ENCODE results near the gene DHX38.

Gene DHX38

DNA sequence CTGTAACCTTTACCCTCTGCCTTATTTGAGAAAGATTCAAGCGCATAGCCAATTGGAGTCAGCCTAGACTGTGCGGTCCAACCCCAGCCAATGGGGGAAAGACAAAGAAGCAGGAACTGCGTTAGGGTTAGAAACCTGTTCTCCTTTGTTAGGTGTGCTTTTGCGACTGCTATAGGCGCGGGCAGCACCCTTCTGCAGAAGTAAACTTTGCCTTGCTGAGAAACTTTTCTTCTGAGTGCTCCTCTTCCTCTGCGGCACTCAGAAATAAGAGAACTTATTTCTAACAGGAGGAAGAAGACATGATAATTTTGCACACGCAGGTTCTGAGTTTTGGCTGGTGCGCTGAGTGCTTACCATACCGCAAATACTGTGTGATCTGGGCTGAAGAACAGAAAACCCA, 9.2 kb upstream of the DHX38 start:
- no peak for DNase-seq

DNA sequence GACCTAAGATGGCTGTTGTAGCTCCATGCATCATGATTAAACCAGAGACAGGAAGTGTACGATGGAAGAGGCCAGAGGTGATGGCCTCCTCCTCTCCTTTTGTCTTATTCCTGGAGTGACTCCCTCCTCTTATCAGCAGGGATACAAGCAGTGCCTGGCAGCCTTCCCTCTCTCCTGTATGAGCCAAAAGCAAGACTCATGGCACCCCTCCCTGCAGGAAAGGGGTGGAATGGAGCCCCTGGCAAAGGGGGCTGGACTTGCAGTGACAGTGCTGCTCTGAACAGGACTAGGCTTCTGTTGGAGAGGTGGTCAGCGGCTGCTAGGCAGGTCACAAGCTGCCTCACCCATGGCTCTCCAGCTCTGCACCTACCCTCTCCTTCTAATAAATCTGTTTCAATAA, 8.6 kb upstream of the DHX38 start:
- DNase-seq, result no peak

DNA sequence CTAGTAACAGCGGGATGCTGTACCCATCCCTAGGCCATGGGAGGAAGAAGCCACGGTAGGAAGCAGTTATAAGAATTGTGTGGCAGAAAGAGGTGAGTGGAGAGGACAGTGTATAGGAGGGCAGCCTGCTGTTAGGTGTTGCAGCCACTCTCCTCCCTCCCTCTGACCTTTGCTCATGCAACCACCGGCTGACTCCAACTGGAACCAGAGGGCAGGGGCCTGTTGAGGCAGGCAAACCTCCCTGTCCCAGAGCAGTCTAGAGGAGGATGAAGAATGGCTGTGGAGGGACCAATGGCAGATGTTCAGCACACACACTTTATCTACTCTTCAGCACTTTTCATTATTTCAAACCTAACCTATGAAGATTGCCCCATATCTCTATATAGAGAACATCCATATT, 2.4 kb upstream of the DHX38 start:
- DNase-seq, result no peak

DNA sequence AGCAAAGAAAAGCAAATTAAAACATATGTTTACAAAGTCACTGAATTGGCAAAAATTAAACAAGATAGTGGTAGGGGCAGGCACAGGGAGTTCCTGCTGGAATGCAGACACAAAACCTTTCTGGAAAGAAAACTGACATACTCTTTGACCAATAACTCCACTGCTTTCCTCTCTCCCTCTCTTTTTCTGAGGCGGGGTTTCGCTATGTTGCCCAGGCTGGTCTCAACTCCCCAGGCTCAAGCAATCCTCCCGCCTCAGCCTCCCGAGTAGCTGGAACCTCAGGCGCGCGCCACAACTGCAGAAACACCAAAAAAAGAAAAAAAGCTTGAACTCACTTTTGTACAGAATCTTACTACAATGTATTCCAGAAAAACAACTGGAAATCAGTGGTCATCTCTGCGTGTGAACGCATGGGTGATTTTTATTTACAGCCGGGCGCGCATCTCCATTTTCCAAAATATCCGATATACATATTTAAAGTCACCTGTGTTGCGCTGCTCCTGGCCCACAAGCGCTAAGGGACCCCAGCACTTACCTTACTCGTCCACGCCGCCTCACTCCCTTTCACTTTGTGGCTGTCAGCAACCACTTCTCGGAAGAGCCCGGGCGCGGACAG, 707 bp upstream of the DHX38 start:
- DNase-seq, result peak; percentile 78

GRCh38 chr16:72094266-72094610, 591 bp downstream of the DHX38 start:
- peak; percentile 21 for DNase-seq

GRCh38 chr16:72098936-72099335, 5.3 kb downstream of the DHX38 start:
- no peak for DNase-seq

GRCh38 chr16:72099377-72099818, 5.8 kb downstream of the DHX38 start:
- peak; percentile 51 for DNase-seq

- no peak for DNase-seq
These were observed 7.5 kb downstream of the DHX38 start for GRCh38 chr16:72101195-72101594.

DNA sequence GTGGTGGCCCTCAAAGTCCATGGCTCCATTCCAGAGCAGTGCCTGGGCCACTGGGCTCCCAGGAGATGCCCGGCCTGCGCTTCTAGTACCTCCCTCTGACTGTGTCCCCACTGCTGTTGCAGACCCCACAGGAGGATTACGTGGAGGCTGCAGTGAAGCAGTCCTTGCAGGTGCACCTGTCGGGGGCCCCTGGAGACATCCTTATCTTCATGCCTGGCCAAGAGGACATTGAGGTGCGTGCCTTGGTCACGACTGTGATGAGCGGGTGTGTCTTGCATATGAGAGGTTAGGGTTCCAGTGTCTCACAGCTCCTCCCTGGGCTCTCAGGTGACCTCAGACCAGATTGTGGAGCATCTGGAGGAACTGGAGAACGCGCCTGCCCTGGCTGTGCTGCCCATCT, 11.3 kb downstream of the DHX38 start:
- DNase-seq, result no peak

DNA sequence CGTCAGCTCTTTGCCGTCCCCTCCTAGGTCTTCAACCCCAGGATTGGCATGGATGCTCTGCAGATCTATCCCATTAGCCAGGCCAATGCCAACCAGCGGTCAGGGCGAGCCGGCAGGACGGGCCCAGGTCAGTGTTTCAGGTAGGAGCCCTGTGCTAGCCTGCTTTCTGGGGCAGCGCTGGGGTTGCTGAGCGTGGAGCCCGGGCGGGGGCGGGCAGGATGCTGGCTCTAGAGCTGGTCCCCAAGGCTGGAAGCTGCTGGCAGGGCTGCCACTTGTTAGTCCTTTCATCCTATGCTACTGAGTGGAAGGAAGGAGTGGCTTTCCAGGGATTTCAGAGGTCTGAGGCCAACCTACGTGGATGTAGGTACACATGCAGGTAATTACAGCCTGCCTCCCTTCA, 12.3 kb downstream of the DHX38 start:
- DNase-seq, result no peak

GRCh38 chr16:72107371-72107770, 13.7 kb downstream of the DHX38 start:
- no peak for DNase-seq

GRCh38 chr16:72108353-72109102, 14.9 kb downstream of the DHX38 start:
- DNase-seq, result no peak

DNA sequence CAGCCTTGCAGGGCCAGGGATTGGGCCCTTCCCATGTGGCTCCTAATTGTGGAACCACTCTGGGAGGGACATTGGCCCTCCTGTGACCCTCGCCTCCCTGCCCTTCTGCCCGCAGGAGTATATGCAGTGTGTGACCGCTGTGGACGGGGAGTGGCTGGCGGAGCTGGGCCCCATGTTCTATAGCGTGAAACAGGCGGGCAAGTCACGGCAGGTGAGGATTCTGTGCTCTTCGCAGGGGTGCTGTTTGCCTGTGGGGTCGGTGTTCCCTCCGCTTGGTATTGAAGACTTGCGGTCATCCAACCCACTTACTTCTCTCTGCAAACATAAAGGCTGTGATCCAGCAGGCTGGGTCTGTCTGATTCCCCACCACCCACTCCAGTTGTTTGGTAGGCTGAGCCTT, 15.7 kb downstream of the DHX38 start:
- DNase-seq, result no peak

DNA sequence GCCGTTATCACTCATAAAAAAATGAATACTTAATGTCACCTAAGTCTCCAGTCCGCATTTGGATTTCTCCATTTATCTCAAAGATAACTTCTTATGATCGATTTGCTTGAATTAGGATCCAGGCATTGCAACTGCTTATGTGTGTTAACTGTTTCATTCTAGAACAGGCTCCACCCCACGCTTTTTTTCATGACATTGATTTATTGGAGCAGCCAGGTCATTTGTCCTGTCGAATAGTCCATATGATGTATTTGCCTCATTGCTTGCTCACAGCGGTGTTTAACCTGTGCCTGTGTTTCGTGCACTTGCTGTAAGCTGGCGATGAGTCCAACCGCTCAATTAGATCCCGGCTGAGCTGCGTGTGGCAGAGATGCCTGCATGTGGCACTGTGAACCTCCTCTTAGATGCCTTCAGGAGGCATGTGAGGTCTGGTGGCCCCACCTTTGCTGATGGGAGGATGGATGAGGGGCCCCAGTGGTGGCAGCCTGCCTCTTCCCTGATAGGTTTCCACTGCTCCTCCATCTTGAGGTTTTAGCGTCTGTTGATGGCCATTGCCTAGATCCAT, 16.4 kb downstream of the DHX38 start:
- DNase-seq, result no peak

- DNase-seq, result no peak
These were observed 17.3 kb downstream of the DHX38 start for GRCh38 chr16:72110662-72111615.

DNA sequence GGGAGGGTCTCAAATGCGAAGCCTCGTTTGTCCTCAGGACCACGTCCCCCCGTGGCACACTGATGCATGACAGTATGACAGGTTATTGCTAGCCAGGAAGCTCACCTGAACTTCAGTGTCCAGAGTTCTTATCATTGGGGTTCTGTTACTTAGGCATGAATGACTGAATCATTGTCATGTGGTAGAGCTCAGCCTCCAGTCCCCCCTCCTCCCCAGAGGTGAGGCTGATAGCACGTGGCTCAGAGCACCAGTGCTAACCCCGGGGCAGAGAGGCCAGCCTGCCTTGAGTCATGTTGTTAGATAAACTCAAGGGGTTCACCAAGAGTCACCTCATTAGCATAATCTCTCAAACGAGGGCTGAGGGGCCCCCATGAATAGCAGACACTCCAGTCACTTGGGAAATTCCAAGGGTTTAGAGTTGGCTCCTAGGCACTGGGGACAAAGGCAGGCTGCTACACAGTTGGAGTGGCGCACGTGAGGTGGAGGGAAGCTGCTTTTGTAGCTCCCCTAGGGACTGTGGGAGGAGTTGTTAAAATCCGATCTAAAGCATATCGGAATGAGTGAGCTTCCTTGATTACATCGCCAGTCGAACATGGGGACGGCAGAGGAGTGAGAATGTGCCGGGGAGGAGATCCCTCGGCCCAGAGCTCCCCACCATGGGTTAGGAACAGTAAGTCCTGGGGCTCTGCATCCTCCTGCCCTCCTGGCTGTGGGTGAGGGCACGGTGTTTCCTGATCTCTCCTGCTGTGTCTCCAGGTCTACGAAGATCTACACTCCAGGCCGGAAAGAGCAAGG, 18.2 kb downstream of the DHX38 start:
- DNase-seq, result no peak

- no peak for DNase-seq
These were observed 18.8 kb downstream of the DHX38 start for GRCh38 chr16:72112452-72112792.

DNA sequence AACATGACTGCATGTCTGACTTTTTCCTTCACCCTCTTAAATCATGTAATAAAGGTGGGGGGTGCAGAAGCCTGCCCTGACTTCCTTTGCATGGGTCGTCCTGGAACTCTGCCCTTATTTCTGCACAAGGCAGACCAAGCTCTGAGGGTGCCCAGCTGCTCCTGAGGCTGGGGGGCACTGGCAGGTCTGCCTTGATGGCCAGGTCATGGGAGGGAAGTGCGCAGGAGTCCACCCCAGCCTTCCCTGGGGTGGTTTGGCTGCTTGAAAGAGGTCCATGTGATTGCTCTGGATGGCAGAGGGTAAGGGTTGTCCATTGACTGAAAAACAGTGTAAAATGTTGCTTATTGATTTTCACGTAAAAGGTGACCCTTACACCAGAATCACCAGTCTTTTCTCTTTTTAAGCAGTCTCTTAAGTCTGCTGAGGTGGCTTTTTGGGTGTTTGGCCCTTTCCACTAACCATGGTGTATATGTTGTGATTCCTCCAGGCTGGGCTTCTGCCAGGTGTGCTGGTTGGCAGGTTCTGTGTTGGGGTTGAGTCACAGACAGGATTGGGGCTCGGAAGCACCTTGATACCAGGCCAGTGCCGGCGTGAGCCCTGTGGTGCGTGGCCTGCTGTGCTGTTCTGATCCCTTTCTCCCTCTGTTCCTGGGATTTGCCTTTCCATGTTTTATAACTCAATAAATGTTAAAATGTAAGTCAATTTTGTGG, 19.4 kb downstream of the DHX38 start:
- no peak for DNase-seq

GRCh38 chr16:72113616-72113945, 19.9 kb downstream of the DHX38 start:
- no peak for DNase-seq

DNA sequence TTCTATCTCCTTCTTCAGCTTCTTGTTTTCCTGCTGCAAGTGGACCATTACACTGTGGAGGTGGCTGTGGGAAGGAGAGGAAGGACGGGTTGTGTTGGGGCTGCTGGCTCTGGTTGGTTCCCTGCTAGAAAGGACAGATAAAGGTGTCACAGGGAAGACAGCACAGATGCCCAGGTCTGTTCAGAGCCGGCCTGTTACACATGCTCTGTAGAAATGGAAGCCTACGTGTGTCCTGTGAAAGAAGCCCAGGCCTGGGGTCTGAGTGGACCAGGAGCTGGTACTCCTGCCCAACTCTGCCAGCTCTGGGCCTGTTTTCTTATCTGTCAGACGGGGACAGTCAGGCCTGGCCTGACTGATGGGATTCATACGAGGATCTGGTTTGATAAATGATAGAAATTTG, 26.4 kb downstream of the DHX38 start:
- no peak for DNase-seq

GRCh38 chr16:72122308-72122707, 28.7 kb downstream of the DHX38 start:
- DNase-seq, result no peak

- DNase-seq, result no peak
These were observed 29.3 kb downstream of the DHX38 start for GRCh38 chr16:72122916-72123315.

Data from EL (cell line).